ENCODE measurements around the gene FAM3C. TPM values are rescaled to one million over a fixed set of nuclear protein-coding genes. Genes with fewer than 3 reads are reported as not detected.
A peak's percentile ranks its signal among the peaks of the same experiment; 100 is the strongest.

The FAM3C gene
- total and polyA plus RNA-seq, 2 donors (not counting 1 experiment from before 2014, with no cell fraction given), result 26.3 to 60.8 TPM

DNA sequence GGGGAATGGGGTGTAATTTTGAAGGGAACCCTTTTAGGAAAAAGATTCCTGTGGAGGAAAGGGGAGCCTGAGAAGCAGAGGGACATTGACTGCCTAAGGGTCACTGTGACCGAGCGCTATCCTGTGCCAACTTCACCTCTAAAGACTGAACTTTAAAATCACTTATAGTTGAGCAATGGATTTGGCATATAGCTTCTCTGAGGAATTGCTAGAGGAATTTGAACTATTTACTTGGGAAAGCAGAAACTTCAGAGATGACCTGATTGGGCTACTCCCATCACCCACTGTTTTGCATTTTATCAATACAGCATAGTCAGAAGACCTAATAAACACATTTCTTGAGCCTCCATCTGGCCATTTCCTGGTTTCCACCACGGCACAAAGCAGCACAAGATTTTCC lies 91.0 kb downstream of the FAM3C start:
- Histone ChIP-seq H3K9me3 (ENCODE audit: control insufficient read depth, insufficient read depth, low read depth, low read length) (no peaks in the 10 kb centered on the region), H3K4me3 (replicated peaks in 1 of 4; ENCODE audit: control extremely low read depth in 1 of 4, insufficient read depth in 1 of 4, low read depth in 3 of 4, low read length in 4 of 4) (no peak overlapping the region), H3K27ac (ENCODE audit: insufficient read depth, low read length) (no peak overlapping the region), H2AFZ (ENCODE audit: low read length) (no peak overlapping the region), H3K4me2 (ENCODE audit: extremely low read depth, insufficient read depth, low read length) (peak overlapping the region; percentile 32), H3K79me2 (ENCODE audit: control insufficient read depth, insufficient read depth, low read length) (no peaks in the 10 kb centered on the region), H3K36me3 (ENCODE audit: control insufficient read depth, insufficient read depth, low read length) (no peaks in the 10 kb centered on the region), H3K4me1 (ENCODE audit: control insufficient read depth, extremely low read depth, insufficient read depth, low read length) (peaks cover 12% of the 10 kb centered on the region), H4K20me1 (ENCODE audit: control insufficient read depth, extremely low read depth, insufficient read depth, low read length) (no peaks in the 10 kb centered on the region), H3K27me3 (ENCODE audit: control insufficient read depth, insufficient read depth, low read length) (no peaks in the 10 kb centered on the region), H3K9ac (ENCODE audit: insufficient read depth, low read length) (no peak overlapping the region)
- DNase-seq (ENCODE audit: low read depth in 2 of 2), result peak; percentile 24 to 34
- TF ChIP-seq, protein P1, sequence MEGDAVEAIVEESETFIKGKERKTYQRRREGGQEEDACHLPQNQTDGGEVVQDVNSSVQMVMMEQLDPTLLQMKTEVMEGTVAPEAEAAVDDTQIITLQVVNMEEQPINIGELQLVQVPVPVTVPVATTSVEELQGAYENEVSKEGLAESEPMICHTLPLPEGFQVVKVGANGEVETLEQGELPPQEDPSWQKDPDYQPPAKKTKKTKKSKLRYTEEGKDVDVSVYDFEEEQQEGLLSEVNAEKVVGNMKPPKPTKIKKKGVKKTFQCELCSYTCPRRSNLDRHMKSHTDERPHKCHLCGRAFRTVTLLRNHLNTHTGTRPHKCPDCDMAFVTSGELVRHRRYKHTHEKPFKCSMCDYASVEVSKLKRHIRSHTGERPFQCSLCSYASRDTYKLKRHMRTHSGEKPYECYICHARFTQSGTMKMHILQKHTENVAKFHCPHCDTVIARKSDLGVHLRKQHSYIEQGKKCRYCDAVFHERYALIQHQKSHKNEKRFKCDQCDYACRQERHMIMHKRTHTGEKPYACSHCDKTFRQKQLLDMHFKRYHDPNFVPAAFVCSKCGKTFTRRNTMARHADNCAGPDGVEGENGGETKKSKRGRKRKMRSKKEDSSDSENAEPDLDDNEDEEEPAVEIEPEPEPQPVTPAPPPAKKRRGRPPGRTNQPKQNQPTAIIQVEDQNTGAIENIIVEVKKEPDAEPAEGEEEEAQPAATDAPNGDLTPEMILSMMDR (conservative IDR thresholded peaks at IDR 0.05 in 1 of 2, IDR thresholded peaks at IDR 0.05 in 1 of 2; ENCODE audit: low read depth in 1 of 2, low read length in 2 of 2), result no peak

DNA sequence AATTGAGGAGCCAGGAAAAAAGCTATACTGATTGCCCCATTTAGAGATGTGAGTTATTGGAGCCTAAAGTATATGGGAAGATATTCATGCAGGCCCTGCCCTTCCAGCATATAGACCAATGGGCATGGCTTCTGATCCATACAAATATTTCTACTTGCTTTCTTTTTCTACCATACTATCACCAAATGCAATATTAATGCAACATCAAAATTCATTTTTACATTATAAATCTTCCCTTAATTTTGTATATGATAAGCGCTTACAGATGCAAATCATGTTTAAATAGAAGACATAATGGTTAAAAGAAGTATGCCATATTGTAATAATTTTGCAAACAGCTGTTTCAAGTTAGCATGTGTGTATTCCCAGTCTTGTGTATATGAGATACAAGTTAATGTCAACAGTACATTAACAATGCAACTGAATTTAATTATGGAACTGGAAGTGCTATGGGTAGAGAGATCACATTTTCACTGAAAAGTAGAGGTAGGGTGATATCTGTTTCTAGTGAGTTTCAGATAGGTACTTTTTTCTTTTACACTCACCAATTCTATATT lies 91.9 kb downstream of the FAM3C start:
- no peak for TF ChIP-seq EZH2 (IDR thresholded peaks at IDR 0.05; ENCODE audit: low read length, missing control alignments)
- TF ChIP-seq, protein P1 (conservative IDR thresholded peaks at IDR 0.05 in 1 of 2, IDR thresholded peaks at IDR 0.05 in 1 of 2; ENCODE audit: low read depth in 1 of 2, low read length in 2 of 2), result no peak
- peaks cover 12% of the 10 kb centered on the region for H3K4me1 ChIP-seq (ENCODE audit: control insufficient read depth, extremely low read depth, insufficient read depth, low read length)
- H3K27ac ChIP-seq (ENCODE audit: insufficient read depth, low read length), result no peak overlapping the region
- H4K20me1 ChIP-seq (ENCODE audit: control insufficient read depth, extremely low read depth, insufficient read depth, low read length), result no peaks in the 10 kb centered on the region
- no peaks in the 10 kb centered on the region for H3K79me2 ChIP-seq (ENCODE audit: control insufficient read depth, insufficient read depth, low read length)
- no peak overlapping the region for H3K4me2 ChIP-seq (ENCODE audit: extremely low read depth, insufficient read depth, low read length)
- no peak overlapping the region for H2AFZ ChIP-seq (ENCODE audit: low read length)
- DNase-seq (ENCODE audit: low read depth in 2 of 2), result peak in 1 of 2 donors; percentile 35
- no peaks in the 10 kb centered on the region for H3K36me3 ChIP-seq (ENCODE audit: control insufficient read depth, insufficient read depth, low read length)
- no peaks in the 10 kb centered on the region for H3K27me3 ChIP-seq (ENCODE audit: control insufficient read depth, insufficient read depth, low read length)
- H3K9me3 ChIP-seq (ENCODE audit: control insufficient read depth, insufficient read depth, low read depth, low read length), result no peaks in the 10 kb centered on the region
- no peak overlapping the region for H3K9ac ChIP-seq (ENCODE audit: insufficient read depth, low read length)
- H3K4me3 ChIP-seq (replicated peaks in 1 of 4; ENCODE audit: control extremely low read depth in 1 of 4, insufficient read depth in 1 of 4, low read depth in 3 of 4, low read length in 4 of 4), result no peak overlapping the region

DNA sequence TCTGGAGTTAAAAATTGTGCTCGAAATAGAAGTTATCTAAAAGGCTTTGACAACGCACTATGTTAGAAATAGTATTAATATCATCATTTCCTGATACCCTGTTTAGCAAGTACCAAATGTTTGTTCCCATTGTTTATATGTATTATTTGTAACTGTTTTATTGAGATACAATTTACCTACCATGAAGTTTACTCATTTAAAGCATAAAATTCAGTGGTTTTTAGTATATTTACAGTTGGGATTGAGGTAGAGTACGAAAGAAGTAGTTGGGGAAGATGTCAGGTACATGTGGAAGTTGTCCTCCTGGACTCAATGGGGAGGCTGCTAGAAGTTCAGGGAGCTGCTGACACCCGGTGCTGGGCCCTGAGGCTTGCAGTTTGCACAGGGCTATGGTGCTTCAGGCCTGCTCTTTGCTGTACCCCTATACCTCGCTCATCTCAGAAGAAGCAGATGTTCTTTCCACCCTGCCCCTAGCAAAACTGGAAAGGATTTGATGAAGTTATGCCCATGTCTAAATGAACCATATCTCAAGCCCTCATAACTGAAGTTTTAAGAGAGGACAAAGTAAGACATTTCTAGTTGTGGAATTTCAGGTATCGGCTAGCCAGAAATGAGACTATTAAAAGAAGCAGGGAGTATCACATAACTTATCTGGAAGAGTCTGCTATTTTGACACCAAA lies 92.5 kb downstream of the FAM3C start:
- H3K9ac ChIP-seq (ENCODE audit: insufficient read depth, low read length), result no peak overlapping the region
- H3K27ac ChIP-seq (ENCODE audit: insufficient read depth, low read length), result no peak overlapping the region

More for the DNA sequence above, 92.5 kb downstream of the FAM3C start:
- Histone ChIP-seq H3K79me2 (ENCODE audit: control insufficient read depth, insufficient read depth, low read length) (no peaks in the 10 kb centered on the region), H3K4me3 (replicated peaks in 1 of 4; ENCODE audit: control extremely low read depth in 1 of 4, insufficient read depth in 1 of 4, low read depth in 3 of 4, low read length in 4 of 4) (no peak overlapping the region), H4K20me1 (ENCODE audit: control insufficient read depth, extremely low read depth, insufficient read depth, low read length) (no peaks in the 10 kb centered on the region), H2AFZ (ENCODE audit: low read length) (no peak overlapping the region), H3K9me3 (ENCODE audit: control insufficient read depth, insufficient read depth, low read depth, low read length) (no peaks in the 10 kb centered on the region), H3K36me3 (ENCODE audit: control insufficient read depth, insufficient read depth, low read length) (no peaks in the 10 kb centered on the region), H3K4me2 (ENCODE audit: extremely low read depth, insufficient read depth, low read length) (no peak overlapping the region), H3K27me3 (ENCODE audit: control insufficient read depth, insufficient read depth, low read length) (no peaks in the 10 kb centered on the region), H3K4me1 (ENCODE audit: control insufficient read depth, extremely low read depth, insufficient read depth, low read length) (peaks cover 12% of the 10 kb centered on the region)
- TF ChIP-seq EZH2 (IDR thresholded peaks at IDR 0.05; ENCODE audit: low read length, missing control alignments), result no peak
- TF ChIP-seq, protein P1 (conservative IDR thresholded peaks at IDR 0.05 in 1 of 2, IDR thresholded peaks at IDR 0.05 in 1 of 2; ENCODE audit: low read depth in 1 of 2, low read length in 2 of 2), result no peak
- DNase-seq (ENCODE audit: low read depth in 2 of 2), result no peak
